ENCODE results near the gene SMAD4. TPM values are rescaled to one million over a fixed set of nuclear protein-coding genes. Genes with fewer than 3 reads are reported as not detected.
A peak's percentile ranks its signal among the peaks of the same experiment; 100 is the strongest.

Gene SMAD4
- total RNA-seq, 1 donor from 2014 or later = 90.9 TPM

GRCh38 chr18:51125976-51126375, 96.0 kb downstream of the SMAD4 start:
- DNase-seq (no peak), ATAC-seq (ENCODE audit: poor library complexity) (no peak)
- intact Hi-C loops (cut with DNase I) = no loop called here

GRCh38 chr18:51127664-51128063, 97.7 kb downstream of the SMAD4 start:
- ATAC-seq (ENCODE audit: poor library complexity) (no peak), DNase-seq (no peak)
- intact Hi-C loops (cut with DNase I) = no loop called here

GRCh38 chr18:51128533-51128932, 98.5 kb downstream of the SMAD4 start:
- DNase-seq = no peak
- ATAC-seq (ENCODE audit: poor library complexity) = no peak
- intact Hi-C loops (cut with DNase I) = no loop called here

- no peak for DNase-seq
- intact Hi-C loops (cut with DNase I) = no loop called here
- no peak for ATAC-seq (ENCODE audit: poor library complexity)
Measured at GRCh38 chr18:51132256-51132935, 102.4 kb downstream of the SMAD4 start.

GRCh38 chr18:51133580-51134160, 103.7 kb downstream of the SMAD4 start:
- intact Hi-C loops (cut with DNase I) = no loop called here
- DNase-seq (peak; percentile 64), ATAC-seq (ENCODE audit: poor library complexity) (peak; percentile 62)

Other genes with a start within 250 kb of the SMAD4 start
- 5.3 TPM for gene MRO, start 210.2 kb upstream of the SMAD4 start, total RNA-seq
- 92.6 TPM for gene ME2, start 151.1 kb upstream of the SMAD4 start, total RNA-seq
- 3.3 TPM for gene ELAC1, start 62.2 kb upstream of the SMAD4 start, total RNA-seq
- gene MEX3C, start 167.5 kb downstream of the SMAD4 start, total RNA-seq = 16.4 TPM